Measurements from ENCODE around the gene C6orf136. TPM values are rescaled to one million over a fixed set of nuclear protein-coding genes. Genes with fewer than 3 reads are reported as not detected.

Gene C6orf136
- total RNA-seq, 1 donor from 2014 or later: 15.7 TPM

- TF ChIP-seq POLR2A (IDR thresholded peaks at IDR 0.05) (peak; percentile 98 to 100), POLR2AphosphoS5 (IDR thresholded peaks at IDR 0.05; ENCODE audit: insufficient read depth in 1 of 2, low read depth in 1 of 2) (peak in 1 of 2 donors; percentile 100), CTCF (IDR thresholded peaks at IDR 0.05) (no peak)
- intact Hi-C loops (cut with DNase I): loop anchor here (10.0 kb wide), 1 partner anchor 68 kb away; the partner anchor contains the start of gene PPP1R18
- DNase-seq (ENCODE audit: extremely low spot score in 2 of 2): peak; percentile 99 to 100
These were observed 29.9 kb upstream of the C6orf136 start, which contains the start of gene PPP1R10 for GRCh38 chr6:30616811-30617564. Gene PPP1R10, minus strand, starts transcription at chr6:30617243. Its CDS starts 7,299 bp downstream, at chr6:30609944.

GRCh38 chr6:30617565-30618269, 29.2 kb upstream of the C6orf136 start, which contains the start of gene MRPS18B:
Gene MRPS18B, plus strand, starts transcription at chr6:30617840. Its CDS starts 26 bp downstream, at chr6:30617866.
- Histone ChIP-seq H3K27ac (peak within 1 kb of the TSS; percentile 99), H3K36me3 (peaks cover 0 to 34% of the 10 kb centered on the region in 2 donors), H3K9me3 (no peaks in the 10 kb centered on the region), H3K27me3 (no peaks in the 10 kb centered on the region), H3K4me1 (peaks cover 32% of the 10 kb centered on the region), H3K4me3 (peak within 1 kb of the TSS; percentile 74 to 94)
- TF ChIP-seq CTCF (IDR thresholded peaks at IDR 0.05) (no peak), POLR2AphosphoS5 (IDR thresholded peaks at IDR 0.05; ENCODE audit: insufficient read depth in 1 of 2, low read depth in 1 of 2) (peak; percentile 86 to 98), POLR2A (IDR thresholded peaks at IDR 0.05) (peak in 1 of 2 donors; percentile 71)
- intact Hi-C loops (cut with DNase I): loop anchor here (10.0 kb wide), 1 partner anchor 67 kb away; the partner anchor contains the start of gene PPP1R18
- DNase-seq (ENCODE audit: extremely low spot score in 2 of 2): peak; percentile 97 to 99

More at GRCh38 chr6:30616811-30617564, 29.9 kb upstream of the C6orf136 start, which contains the start of gene PPP1R10:
- Histone ChIP-seq H3K27me3 (no peaks in the 10 kb centered on the region), H3K4me3 (peak within 1 kb of the TSS; percentile 74 to 94), H3K9me3 (no peaks in the 10 kb centered on the region), H3K27ac (peak within 1 kb of the TSS; percentile 99), H3K4me1 (peaks cover 39% of the 10 kb centered on the region), H3K36me3 (peaks cover 0 to 33% of the 10 kb centered on the region in 2 donors)

GRCh38 chr6:30618270-30618797, 28.6 kb upstream of the C6orf136 start:
- no peak for DNase-seq (ENCODE audit: extremely low spot score in 2 of 2)
- intact Hi-C loops (cut with DNase I): loop anchor here (10.0 kb wide), 1 partner anchor 66 kb away; the partner anchor contains the start of gene PPP1R18

GRCh38 chr6:30619561-30619960, 27.4 kb upstream of the C6orf136 start:
- Histone ChIP-seq H3K4me3 (no peak overlapping the region), H3K27me3 (no peaks in the 10 kb centered on the region), H3K27ac (no peak overlapping the region), H3K36me3 (peaks cover 0 to 51% of the 10 kb centered on the region in 2 donors), H3K9me3 (no peaks in the 10 kb centered on the region), H3K4me1 (peaks cover 13% of the 10 kb centered on the region)
- intact Hi-C loops (cut with DNase I): loop anchor here (10.0 kb wide), 1 partner anchor 65 kb away; the partner anchor contains the start of gene PPP1R18
- DNase-seq (ENCODE audit: extremely low spot score in 2 of 2): no peak
- TF ChIP-seq POLR2A (IDR thresholded peaks at IDR 0.05) (no peak), POLR2AphosphoS5 (IDR thresholded peaks at IDR 0.05; ENCODE audit: insufficient read depth in 1 of 2, low read depth in 1 of 2) (no peak), CTCF (IDR thresholded peaks at IDR 0.05) (no peak)

More at GRCh38 chr6:30618270-30618797, 28.6 kb upstream of the C6orf136 start:
- no peaks in the 10 kb centered on the region for H3K27me3 ChIP-seq
- H3K36me3 ChIP-seq: peaks cover 0 to 41% of the 10 kb centered on the region in 2 donors
- peaks cover 26% of the 10 kb centered on the region for H3K4me1 ChIP-seq
- H3K27ac ChIP-seq: peak overlapping the region; percentile 99
- H3K4me3 ChIP-seq: peak overlapping the region; percentile 74 to 94
- no peaks in the 10 kb centered on the region for H3K9me3 ChIP-seq
- TF ChIP-seq CTCF (IDR thresholded peaks at IDR 0.05) (no peak), POLR2AphosphoS5 (IDR thresholded peaks at IDR 0.05; ENCODE audit: insufficient read depth in 1 of 2, low read depth in 1 of 2) (no peak), POLR2A (IDR thresholded peaks at IDR 0.05) (no peak)

Data from vagina (tissue), 2 donors.